ENCODE data around the gene CD46.
"Not testable (repeated sequence)": the region's sequence is repeated elsewhere in the genome, so short reads cannot be mapped to it uniquely, and the experiment has no call there.

GRCh38 chr1:207776045-207776444 is 24.2 kb downstream of the CD46 start:
- not testable (repeated sequence) for TF ChIP-seq EZH2 (IDR thresholded peaks at IDR 0.05; ENCODE audit: borderline replicate concordance, insufficient read depth, low read depth, low read length, poor library complexity, severe bottlenecking)
- TF ChIP-seq, protein P1, sequence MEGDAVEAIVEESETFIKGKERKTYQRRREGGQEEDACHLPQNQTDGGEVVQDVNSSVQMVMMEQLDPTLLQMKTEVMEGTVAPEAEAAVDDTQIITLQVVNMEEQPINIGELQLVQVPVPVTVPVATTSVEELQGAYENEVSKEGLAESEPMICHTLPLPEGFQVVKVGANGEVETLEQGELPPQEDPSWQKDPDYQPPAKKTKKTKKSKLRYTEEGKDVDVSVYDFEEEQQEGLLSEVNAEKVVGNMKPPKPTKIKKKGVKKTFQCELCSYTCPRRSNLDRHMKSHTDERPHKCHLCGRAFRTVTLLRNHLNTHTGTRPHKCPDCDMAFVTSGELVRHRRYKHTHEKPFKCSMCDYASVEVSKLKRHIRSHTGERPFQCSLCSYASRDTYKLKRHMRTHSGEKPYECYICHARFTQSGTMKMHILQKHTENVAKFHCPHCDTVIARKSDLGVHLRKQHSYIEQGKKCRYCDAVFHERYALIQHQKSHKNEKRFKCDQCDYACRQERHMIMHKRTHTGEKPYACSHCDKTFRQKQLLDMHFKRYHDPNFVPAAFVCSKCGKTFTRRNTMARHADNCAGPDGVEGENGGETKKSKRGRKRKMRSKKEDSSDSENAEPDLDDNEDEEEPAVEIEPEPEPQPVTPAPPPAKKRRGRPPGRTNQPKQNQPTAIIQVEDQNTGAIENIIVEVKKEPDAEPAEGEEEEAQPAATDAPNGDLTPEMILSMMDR (IDR thresholded peaks at IDR 0.05): not testable (repeated sequence)
